K562 treated with DMSO at 1 percent for 48 hours (cell line): Measurements from ENCODE around the gene CCDC194. TPM values are rescaled to one million over a fixed set of nuclear protein-coding genes. Genes with fewer than 3 reads are reported as not detected.

ENCODE experiments used
- total RNA-seq: library from RNA; unstranded; fragments of 300-600 nt; gene quantifications from 2 replicates; pipeline ENCODE4 v1.2.3, GENCODE V29; 2022; ENCODE audit warnings: low replicate concordance; ENCODE audit errors: extremely low read depth

CCDC194 gene, protein sequence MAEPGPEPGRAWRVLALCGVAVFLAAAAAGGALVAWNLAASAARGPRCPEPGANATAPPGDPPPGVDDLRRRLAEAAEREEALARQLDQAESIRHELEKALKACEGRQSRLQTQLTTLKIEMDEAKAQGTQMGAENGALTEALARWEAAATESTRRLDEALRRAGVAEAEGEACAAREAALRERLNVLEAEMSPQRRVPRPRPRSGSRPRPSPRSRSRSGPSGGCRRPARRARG
- not detected in 2 replicates for total RNA-seq

DNA sequence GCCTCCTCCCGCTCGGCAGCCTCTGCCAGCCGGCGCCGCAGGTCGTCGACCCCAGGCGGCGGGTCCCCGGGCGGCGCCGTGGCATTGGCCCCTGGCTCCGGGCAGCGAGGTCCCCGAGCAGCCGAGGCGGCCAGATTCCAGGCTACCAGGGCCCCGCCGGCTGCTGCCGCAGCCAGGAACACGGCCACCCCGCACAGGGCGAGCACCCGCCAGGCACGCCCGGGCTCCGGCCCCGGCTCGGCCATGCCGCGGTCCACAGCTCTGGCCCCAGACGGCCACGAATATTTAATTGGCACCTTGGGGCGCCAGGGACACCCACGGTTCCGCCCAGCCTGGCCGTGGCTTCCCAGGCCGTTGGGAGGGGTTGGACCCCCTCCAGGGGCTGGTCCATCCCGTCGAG is at the start of gene CCDC194:
TSS of gene CCDC194 (minus strand) at position 283 of the 400 bp plus-strand sequence. CDS start at position 245, 38 bp downstream.

DNA sequence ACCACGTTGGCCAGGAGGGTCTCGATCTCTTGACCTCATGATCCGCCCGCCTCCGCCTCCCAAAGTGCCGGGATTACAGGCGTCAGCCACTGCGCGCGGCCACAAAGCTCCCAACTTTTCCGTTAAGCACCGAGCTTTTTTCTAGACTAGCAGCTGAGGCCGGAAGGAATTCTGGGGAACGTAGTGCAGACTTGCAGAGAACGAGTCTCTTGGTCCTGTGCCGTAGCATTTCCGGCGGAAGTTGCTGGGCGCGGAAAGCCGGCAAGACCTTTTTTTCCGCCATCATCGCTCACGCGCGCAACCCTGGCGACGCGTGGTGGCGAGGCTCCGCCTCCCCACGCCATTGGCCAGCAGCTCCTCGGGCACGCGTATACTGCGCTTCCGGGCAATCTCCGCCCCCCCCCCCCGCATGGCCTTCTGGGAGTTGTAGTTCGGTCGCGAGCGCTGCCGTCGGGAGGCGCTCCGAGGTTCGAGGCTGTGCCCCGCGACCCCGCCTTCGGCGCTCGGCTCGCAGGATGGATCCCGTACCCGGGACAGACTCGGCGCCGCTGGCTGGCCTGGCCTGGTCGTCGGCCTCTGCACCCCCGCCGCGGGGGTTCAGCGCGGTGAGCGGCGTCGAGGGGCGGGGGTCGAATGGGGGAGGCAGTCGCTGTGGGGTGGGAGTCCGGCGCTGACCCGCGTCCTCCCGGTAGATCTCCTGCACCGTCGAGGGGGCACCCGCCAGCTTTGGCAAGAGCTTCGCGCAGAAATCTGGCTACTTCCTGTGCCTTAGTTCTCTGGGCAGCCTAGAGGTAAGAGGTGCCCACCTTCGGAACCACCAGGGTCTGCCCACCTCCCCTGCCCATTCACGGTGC is 25.9 kb upstream of the CCDC194 start, which contains the start of gene MVB12A:
TSS of gene MVB12A (plus strand) at position 427 of the 854 bp plus-strand sequence. CDS start at position 516, 89 bp downstream.

DNA sequence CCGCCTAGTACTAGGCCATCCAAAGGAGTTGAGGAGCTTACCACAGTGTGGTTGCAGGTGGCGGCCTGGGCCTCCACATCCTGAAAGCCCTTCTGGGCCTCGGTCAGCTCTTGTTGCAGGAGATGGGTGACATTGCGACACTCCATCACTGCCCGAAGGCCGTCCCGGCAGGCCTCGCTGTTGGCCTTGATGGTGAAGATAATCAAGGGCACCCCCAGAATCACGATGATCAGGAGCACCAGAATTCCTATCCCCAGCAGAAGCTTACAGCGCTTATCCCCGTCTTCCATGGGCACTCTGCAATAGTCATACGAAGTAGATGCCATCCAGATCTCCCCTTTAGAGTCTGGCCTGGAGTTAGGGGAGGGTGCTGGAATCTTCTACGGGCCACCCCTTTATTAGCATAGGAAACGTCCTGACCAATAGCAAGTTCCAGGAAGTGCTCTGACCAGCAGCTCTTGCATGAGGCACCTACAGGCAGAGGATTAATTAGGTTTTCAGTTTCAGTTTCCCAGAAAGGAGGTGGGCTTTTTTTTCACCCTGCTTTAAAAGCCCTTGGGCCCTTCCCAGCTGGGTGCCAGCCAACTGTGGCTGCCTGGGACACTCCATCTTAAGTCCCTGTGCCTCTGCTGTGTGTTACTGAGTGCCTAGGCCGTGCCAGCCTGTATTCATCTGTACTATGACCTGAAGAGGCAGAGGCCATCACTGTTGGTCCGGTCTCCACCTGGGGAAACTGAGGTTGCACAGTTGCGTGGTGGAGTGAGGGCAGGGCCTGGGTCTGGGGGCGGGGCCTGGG is 11.5 kb upstream of the CCDC194 start, which contains the start of gene BST2:
TSS of gene BST2 (minus strand) at position 381 of the 796 bp plus-strand sequence. CDS start at position 326, 55 bp downstream.

DNA sequence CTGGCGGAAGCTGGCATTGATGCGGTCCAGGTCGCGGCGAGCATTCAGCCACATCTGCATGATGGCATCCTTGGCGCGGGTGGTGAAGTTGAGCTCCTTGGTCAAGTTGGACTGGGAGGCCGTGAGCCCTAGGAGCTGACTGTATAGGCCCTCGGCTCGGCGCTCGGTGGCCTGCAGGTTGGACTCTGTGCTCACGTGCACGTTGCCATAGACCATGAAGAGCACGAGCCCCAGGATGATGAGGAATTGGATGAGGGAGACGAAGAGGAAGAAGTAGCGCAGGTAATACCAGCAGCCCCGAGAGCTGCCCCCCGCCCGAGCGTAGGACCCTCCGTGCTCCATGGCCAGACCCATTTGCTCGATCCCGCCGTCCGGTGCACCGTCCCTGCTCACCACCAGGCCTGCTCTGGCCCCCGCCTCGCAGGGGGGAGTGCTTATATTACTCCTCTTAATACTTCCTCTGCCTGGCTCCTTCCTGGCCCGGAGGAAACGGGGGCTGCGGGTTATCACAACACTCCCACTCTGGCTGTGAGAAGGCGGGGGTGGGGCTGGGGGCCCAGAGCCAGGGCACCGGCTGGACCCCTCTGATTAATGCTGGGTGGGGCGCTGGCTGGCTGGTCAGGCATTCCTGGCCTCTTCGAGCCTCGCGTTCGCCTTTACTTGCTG is 16.9 kb downstream of the CCDC194 start, which contains the start of gene PLVAP:
TSS of gene PLVAP (minus strand) at position 408 of the 666 bp plus-strand sequence. CDS start at position 354, 54 bp downstream.

Other genes with a start within 250 kb of the CCDC194 start
- gene USE1, start 178.8 kb downstream of the CCDC194 start, total RNA-seq = not detected in 2 replicates
- not detected in 2 replicates for gene OCEL1, start 168.0 kb downstream of the CCDC194 start, total RNA-seq
- 322 TPM in 1 of 2 replicates, not detected in the other for gene NR2F6, start 148.3 kb downstream of the CCDC194 start, total RNA-seq
- gene USHBP1, start 129.5 kb downstream of the CCDC194 start, total RNA-seq = not detected in 2 replicates
- gene BABAM1, start 126.8 kb downstream of the CCDC194 start, total RNA-seq = not detected in 2 replicates
- not detected in 2 replicates for gene ANKLE1, start 112.3 kb downstream of the CCDC194 start, total RNA-seq
- not detected in 2 replicates for gene ABHD8, start 90.8 kb downstream of the CCDC194 start, total RNA-seq
- not detected in 2 replicates for gene MRPL34, start 88.3 kb downstream of the CCDC194 start, total RNA-seq
- 453 TPM in 1 of 2 replicates, not detected in the other for gene DDA1, start 84.6 kb downstream of the CCDC194 start, total RNA-seq
- not detected in 2 replicates for gene ANO8, start 59.3 kb downstream of the CCDC194 start, total RNA-seq
- gene GTPBP3, start 56.6 kb downstream of the CCDC194 start, total RNA-seq = not detected in 2 replicates
- gene PLVAP, start 16.9 kb downstream of the CCDC194 start, total RNA-seq = not detected in 2 replicates
- gene BST2, start 11.4 kb upstream of the CCDC194 start, total RNA-seq = 2,778 TPM in 1 of 2 replicates, not detected in the other
- not detected in 2 replicates for gene MVB12A, start 25.9 kb upstream of the CCDC194 start, total RNA-seq
- not detected in 2 replicates for gene TMEM221, start 54.5 kb upstream of the CCDC194 start, total RNA-seq
- gene NXNL1, start 66.7 kb upstream of the CCDC194 start, total RNA-seq = not detected in 2 replicates
- gene SLC27A1, start 76.3 kb upstream of the CCDC194 start, total RNA-seq = not detected in 2 replicates
- gene PGLS, start 117.5 kb upstream of the CCDC194 start, total RNA-seq = not detected in 2 replicates
- 98.5 TPM in 1 of 2 replicates, not detected in the other for gene COLGALT1, start 161.5 kb upstream of the CCDC194 start, total RNA-seq